Anterior cingulate cortex (tissue), 58 donors: ENCODE data around the gene PCAT7.
"Not testable (repeated sequence)": the region's sequence is repeated elsewhere in the genome, so short reads cannot be mapped to it uniquely, and the experiment has no call there.

ENCODE experiments used
- DNase-seq, 58 donors: peaks; one replicate each; lab custom pipeline; 2025; lab: John Stamatoyannopoulos, UW

Gene PCAT7

DNA sequence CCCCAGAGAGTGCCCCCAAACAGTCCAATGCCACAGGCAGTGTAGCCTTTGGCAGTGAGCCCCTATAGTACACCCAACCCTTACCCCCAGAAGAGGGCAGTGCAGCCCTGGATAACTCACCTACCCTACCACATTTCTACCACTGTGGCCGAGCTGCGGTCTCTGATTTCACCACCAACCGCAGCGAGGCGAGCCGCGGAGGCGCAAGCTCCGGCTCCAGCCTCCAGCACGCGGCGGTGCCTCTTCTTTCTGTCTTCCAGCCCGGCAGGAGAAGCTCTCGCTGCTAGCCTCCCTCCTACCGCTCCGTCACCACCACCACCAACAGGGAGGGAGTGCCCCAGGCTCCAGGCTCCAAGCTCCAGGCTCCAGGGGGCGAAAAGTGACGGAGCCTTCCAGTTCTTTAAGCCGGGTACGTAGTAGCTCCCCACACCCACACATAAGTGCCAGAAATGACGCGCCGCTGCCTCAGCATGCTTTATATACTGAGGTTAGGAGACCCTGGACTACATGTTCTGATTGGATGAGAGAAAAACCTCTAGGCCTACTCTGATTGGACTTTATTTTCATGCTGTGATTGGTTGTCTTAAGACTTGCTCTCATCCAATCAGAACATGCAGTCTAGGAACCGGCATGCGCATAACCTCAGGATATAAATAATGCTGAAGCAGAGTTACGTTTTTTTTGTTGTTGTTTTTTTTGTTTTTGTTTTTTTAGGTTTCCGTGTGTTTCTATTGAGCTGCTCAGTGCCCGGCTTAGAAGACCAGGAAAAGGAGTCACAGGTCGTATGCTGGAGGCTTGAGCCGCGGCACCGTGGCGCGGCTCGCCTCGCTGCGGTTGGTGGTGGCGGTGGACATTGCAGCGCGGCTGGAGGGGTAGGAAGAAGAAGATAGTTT is at the start of gene PCAT7:
PCAT7 (plus strand) TSS at position 645 of the 893 bp plus-strand sequence.
- DNase-seq, result peak in 1 of 58 donors; percentile 11

DNA sequence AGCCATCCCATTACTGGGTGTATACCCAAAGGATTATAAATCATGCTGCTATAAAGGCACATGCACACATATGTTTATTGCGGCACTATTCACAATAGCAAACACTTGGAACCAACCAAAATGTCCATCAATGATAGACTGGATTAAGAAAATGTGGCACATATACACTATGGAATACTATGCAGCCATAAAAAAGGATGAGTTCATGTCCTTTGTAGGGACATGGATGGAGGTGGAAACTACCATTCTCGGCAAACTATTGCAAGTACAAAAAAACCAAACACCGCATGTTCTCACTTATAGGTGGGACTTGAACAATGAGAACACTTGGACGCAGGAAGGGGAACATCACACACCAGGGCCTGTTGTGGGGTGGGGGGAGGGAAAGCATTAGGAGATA is 48.5 kb upstream of the PCAT7 start:
- DNase-seq, result not testable (repeated sequence)

DNA sequence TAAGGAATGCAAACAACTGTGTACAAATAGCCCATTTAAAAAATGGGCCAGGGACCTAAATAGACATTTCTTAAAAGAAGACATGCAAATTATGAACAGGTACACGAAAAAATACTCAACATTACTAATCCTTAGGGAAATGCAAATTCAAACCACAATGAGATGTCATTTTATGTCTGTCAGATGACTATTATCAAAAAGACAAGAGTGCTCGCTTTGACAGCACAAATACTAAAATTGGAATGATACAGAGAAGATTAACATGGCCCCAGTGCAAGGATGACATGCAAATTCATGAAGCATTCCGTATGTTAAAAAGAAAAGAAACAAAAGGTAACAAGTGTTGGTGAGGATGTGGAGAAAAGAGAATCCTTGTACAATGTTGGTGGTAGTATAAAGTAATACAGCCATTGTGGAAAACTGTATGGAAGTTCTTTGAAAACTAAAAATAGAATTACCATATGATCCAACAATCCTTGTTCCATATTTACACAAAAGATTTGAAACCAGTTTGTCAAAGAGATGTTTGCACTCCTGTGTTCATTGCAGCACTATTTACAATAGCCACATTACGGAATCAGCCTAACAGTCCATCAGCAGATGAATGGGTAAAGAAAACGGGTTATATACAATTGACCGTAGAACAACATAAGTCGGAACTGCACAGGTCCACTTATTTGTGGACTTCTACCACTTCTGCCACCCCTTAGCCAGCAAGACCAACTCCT is 47.2 kb upstream of the PCAT7 start:
- no peak for DNase-seq

- DNase-seq, result no peak
Observed at GRCh38 chr9:94511134-94511954, 43.5 kb upstream of the PCAT7 start.

GRCh38 chr9:94511955-94512265 is 43.0 kb upstream of the PCAT7 start:
- no peak for DNase-seq

DNA sequence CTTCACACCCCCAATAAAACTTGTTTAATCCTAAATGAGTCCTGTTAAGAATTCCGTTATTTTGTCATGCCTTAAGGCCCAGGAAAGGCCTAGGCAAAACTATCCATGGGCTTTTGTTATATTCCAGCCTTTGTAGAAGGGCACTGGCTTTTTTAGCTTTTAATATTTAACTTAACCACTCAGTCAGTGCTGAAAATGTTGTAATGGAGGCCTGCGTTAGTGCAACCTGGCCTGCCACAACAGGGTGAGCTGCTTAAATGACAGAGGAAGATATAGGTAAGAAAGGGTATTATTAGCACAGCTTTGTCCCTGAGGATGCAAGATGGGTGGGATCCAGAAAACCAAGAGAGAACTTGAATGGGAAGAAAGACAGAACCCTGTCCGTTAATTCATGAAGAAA is 40.2 kb upstream of the PCAT7 start:
- no peak for DNase-seq

- no peak for DNase-seq
Observed at GRCh38 chr9:94517254-94517653, 37.6 kb upstream of the PCAT7 start.

DNA sequence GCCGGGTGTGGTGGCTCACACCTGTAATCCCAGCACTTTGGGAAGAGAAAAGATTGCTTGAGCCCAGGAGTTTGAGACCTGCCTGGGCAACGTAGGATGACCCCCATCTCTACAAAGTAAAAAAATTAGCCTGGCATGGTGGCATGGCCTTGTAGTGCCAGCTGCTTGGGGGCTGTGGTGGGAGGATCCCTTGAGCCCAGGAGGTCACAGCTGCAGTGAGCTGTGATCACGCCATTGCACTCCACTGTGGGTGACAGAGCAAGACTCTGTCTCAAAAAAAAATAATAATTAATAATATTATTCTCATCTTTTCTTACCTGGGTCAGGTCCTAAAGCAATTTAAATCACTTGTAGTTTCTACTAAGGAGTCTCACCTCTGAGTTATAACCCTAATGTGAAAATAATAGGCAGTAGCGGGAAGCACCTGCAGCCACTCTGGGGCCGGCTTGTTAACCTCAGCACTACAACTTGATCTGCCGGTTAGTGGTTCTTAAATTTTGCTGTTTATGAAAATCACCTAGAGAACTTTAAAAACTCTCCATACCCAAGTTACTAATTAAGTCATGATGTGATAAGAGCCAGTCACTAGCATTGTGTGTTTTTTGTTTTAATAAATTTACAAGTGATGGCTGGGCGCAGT is 29.4 kb upstream of the PCAT7 start:
- DNase-seq, result no peak

- no peak for DNase-seq
Observed at GRCh38 chr9:94526271-94526670, 28.6 kb upstream of the PCAT7 start.

DNA sequence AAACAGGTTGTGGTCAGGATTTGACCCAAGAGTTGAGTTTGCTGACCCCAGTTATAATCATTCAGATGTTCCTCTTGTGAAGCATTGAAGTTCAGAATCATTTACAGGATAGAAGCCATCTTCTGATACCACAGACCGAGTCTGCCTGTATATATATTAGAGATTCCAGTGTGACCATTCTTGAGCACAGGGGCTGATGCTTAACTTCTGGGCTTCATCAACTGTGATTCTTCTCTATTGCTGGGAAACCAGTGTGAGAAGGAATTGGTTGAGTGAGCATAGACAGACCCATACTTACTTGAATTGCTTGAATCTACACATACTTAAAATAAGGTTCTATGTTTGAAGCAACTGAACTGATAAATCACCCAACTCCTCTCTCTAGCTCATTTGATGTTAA is 27.9 kb upstream of the PCAT7 start:
- DNase-seq, result no peak

- DNase-seq, result no peak
Observed at GRCh38 chr9:94528886-94529285, 26.0 kb upstream of the PCAT7 start.

GRCh38 chr9:94533155-94533554 is 21.7 kb upstream of the PCAT7 start:
- no peak for DNase-seq

GRCh38 chr9:94533601-94534000 is 21.3 kb upstream of the PCAT7 start:
- DNase-seq, result no peak

GRCh38 chr9:94534901-94535300 is 20.0 kb upstream of the PCAT7 start:
- no peak for DNase-seq

- no peak for DNase-seq
Observed at GRCh38 chr9:94538908-94539307, 16.0 kb upstream of the PCAT7 start.

- not testable (repeated sequence) for DNase-seq
Observed at GRCh38 chr9:94544335-94544734, 10.5 kb upstream of the PCAT7 start.

GRCh38 chr9:94545940-94546339 is 8.9 kb upstream of the PCAT7 start:
- DNase-seq, result no peak

- no peak for DNase-seq
Observed at GRCh38 chr9:94553029-94553938, 1.6 kb upstream of the PCAT7 start.

GRCh38 chr9:94554078-94554438 is 825 bp upstream of the PCAT7 start:
- DNase-seq, result no peak

- no peak for DNase-seq
Observed at GRCh38 chr9:94557376-94557775, 2.5 kb downstream of the PCAT7 start.
